B cell (primary cell): ENCODE results near the gene MIAT.

Experiments used
- CTCF ChIP-seq: fragments of 200-600 bp; IDR thresholded peaks from one replicate; pipeline ENCODE4 v1.8.0; 2022; ENCODE audit warnings: antibody characterized with exemption, mild to moderate bottlenecking
- EZH2 ChIP-seq: IDR thresholded peaks from 2 replicates; pipeline ENCODE4 v1.6.1; 2012; ENCODE audit warnings: borderline replicate concordance, low read depth, mild to moderate bottlenecking, moderate library complexity, low read length; ENCODE audit not compliant: insufficient read depth, poor library complexity, severe bottlenecking

GRCh38 chr22:26658161-26658560 lies 773 bp downstream of the MIAT start:
- TF ChIP-seq CTCF (no peak), EZH2 (no peak)
